ENCODE data around the gene HPCAL4. TPM values are rescaled to one million over a fixed set of nuclear protein-coding genes. Genes with fewer than 3 reads are reported as not detected.

HPCAL4 gene
- total and polyA plus RNA-seq, 2 experiments from 2014 or later = 0.08 to 1.2 TPM

DNA sequence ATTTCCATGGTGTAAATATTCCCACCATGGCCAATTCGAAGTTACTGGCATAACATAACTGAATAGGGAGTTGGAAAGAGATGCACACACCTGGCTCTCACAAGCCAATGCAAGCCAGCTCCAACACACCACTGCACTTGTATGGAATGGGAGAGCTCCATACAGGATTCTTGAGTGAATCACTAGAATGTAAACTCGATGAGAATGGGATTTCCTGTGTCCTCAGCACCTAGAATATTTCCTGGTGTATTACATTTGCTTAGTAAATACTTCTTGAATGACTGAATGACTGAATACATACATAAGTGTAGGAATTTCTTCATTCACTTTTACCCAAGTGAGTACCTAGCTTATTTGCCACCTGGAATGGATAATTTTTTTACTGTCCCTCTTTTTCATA, 31.3 kb upstream of the HPCAL4 start (continued):
- TF ChIP-seq, protein P1, sequence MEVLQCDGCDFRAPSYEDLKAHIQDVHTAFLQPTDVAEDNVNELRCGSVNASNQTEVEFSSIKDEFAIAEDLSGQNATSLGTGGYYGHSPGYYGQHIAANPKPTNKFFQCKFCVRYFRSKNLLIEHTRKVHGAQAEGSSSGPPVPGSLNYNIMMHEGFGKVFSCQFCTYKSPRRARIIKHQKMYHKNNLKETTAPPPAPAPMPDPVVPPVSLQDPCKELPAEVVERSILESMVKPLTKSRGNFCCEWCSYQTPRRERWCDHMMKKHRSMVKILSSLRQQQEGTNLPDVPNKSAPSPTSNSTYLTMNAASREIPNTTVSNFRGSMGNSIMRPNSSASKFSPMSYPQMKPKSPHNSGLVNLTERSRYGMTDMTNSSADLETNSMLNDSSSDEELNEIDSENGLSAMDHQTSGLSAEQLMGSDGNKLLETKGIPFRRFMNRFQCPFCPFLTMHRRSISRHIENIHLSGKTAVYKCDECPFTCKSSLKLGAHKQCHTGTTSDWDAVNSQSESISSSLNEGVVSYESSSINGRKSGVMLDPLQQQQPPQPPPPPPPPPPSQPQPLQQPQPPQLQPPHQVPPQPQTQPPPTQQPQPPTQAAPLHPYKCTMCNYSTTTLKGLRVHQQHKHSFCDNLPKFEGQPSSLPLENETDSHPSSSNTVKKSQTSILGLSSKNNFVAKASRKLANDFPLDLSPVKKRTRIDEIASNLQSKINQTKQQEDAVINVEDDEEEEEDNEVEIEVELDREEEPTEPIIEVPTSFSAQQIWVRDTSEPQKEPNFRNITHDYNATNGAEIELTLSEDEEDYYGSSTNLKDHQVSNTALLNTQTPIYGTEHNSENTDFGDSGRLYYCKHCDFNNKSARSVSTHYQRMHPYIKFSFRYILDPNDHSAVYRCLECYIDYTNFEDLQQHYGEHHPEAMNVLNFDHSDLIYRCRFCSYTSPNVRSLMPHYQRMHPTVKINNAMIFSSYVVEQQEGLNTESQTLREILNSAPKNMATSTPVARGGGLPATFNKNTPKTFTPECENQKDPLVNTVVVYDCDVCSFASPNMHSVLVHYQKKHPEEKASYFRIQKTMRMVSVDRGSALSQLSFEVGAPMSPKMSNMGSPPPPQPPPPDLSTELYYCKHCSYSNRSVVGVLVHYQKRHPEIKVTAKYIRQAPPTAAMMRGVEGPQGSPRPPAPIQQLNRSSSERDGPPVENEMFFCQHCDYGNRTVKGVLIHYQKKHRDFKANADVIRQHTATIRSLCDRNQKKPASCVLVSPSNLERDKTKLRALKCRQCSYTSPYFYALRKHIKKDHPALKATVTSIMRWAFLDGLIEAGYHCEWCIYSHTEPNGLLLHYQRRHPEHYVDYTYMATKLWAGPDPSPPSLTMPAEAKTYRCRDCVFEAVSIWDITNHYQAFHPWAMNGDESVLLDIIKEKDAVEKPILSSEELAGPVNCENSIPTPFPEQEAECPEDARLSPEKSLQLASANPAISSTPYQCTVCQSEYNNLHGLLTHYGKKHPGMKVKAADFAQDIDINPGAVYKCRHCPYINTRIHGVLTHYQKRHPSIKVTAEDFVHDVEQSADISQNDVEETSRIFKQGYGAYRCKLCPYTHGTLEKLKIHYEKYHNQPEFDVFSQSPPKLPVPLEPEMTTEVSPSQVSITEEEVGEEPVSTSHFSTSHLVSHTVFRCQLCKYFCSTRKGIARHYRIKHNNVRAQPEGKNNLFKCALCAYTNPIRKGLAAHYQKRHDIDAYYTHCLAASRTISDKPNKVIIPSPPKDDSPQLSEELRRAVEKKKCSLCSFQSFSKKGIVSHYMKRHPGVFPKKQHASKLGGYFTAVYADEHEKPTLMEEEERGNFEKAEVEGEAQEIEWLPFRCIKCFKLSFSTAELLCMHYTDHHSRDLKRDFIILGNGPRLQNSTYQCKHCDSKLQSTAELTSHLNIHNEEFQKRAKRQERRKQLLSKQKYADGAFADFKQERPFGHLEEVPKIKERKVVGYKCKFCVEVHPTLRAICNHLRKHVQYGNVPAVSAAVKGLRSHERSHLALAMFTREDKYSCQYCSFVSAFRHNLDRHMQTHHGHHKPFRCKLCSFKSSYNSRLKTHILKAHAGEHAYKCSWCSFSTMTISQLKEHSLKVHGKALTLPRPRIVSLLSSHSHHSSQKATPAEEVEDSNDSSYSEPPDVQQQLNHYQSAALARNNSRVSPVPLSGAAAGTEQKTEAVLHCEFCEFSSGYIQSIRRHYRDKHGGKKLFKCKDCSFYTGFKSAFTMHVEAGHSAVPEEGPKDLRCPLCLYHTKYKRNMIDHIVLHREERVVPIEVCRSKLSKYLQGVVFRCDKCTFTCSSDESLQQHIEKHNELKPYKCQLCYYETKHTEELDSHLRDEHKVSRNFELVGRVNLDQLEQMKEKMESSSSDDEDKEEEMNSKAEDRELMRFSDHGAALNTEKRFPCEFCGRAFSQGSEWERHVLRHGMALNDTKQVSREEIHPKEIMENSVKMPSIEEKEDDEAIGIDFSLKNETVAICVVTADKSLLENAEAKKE (CRISPR knock-in tag; IDR thresholded peaks at IDR 0.05) = no peak

DNA sequence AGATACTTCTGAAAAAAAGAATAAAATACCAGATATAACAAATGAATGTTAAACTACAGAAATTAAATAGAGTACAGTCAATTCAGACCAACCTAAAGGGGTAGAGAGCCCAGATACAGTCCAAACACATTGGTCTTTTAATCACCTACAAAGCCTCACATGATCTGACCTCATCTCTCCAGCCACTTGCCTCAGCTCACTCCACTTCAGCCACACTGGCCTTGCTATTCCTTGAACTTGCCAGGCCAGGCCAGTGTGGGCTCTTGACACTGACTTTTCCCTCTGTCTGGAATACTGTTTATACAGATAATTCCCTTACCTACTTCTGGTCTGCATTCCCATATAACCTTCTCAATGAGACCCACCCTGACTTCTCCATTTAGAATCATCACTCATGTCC, 30.4 kb upstream of the HPCAL4 start:
- Histone ChIP-seq H3K79me2 (replicated peaks; ENCODE audit: insufficient read depth) (no peaks in the 10 kb centered on the region), H3K27me3 (ENCODE audit: insufficient read depth) (peaks cover 95% of the 10 kb centered on the region), H3K27ac (ENCODE audit: low read depth) (no peak overlapping the region), H3F3A (replicated peaks; ENCODE audit: low read depth) (no peaks in the 10 kb centered on the region), H3K4me3 (no peak overlapping the region), H3K4me2 (no peak overlapping the region), H3K36me3 (ENCODE audit: insufficient read depth) (no peaks in the 10 kb centered on the region), H4K20me1 (replicated peaks; ENCODE audit: insufficient read depth) (peaks cover 9% of the 10 kb centered on the region; the same call in 1 of the 2 replicates), H3K4me1 (ENCODE audit: insufficient read depth) (no peaks in the 10 kb centered on the region), H2AFZ (no peak overlapping the region), H3K9me2 (ENCODE audit: insufficient read depth) (no peaks in the 10 kb centered on the region)
- Mint-ChIP-seq H3K4me3 (no peak overlapping the region), H3K9me3 (no peaks in the 10 kb centered on the region), H3K4me1 (no peaks in the 10 kb centered on the region), H3K27me3 (ENCODE audit: insufficient read depth, low read depth, poor library complexity) (peaks cover 55% of the 10 kb centered on the region), H3K36me3 (ENCODE audit: low read depth) (no peaks in the 10 kb centered on the region), H3K27ac (no peak overlapping the region)
- ATAC-seq (no peak), DNase-seq (ENCODE audit: low spot score) (no peak)
- TF ChIP-seq, protein P2, sequence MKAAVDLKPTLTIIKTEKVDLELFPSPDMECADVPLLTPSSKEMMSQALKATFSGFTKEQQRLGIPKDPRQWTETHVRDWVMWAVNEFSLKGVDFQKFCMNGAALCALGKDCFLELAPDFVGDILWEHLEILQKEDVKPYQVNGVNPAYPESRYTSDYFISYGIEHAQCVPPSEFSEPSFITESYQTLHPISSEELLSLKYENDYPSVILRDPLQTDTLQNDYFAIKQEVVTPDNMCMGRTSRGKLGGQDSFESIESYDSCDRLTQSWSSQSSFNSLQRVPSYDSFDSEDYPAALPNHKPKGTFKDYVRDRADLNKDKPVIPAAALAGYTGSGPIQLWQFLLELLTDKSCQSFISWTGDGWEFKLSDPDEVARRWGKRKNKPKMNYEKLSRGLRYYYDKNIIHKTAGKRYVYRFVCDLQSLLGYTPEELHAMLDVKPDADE (IDR thresholded peaks at IDR 0.05) = no peak
- TF ChIP-seq JUNB (IDR thresholded peaks at IDR 0.05; ENCODE audit: unreplicated experiment) (no peak), NANOG (IDR thresholded peaks at IDR 0.05; ENCODE audit: borderline replicate concordance) (no peak), ZNF114 (CRISPR knock-in tag; IDR thresholded peaks at IDR 0.05) (no peak), CREB1 (CRISPR knock-in tag; IDR thresholded peaks at IDR 0.05; ENCODE audit: low read depth) (no peak), POLR2AphosphoS5 (IDR thresholded peaks at IDR 0.05; ENCODE audit: low read depth) (no peak), EZH2phosphoT487 (IDR thresholded peaks at IDR 0.05; ENCODE audit: unreplicated experiment) (no peak)
- TF ChIP-seq, protein P1 (CRISPR knock-in tag; IDR thresholded peaks at IDR 0.05) = no peak

Data from GM23338 (cell line).